Measurements from ENCODE around the gene WNT11.

Gene WNT11

DNA sequence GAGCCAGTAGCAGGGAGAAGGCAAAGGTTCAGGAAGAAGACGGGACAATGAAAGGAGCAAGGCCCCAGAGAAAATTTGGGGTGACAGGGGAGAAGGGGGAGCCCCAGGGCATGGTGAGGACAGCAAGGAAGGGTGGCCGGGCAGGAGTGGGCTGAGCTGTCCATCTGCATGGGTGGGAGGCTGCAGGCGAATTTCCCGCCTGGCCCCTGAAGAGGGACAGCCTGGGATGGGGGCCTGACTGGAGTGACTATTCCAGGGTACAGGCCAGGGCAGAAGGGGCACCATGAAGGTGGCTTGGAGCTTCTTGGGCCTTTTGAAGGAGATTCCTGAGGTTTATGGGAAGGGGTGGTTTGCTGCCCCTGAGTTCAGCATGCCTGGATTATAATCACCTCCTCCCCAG, 56.2 kb downstream of the WNT11 start:
- DNase-seq (ENCODE audit: low read depth, low spot score): no peak
- Histone ChIP-seq H3K4me3 (ENCODE audit: insufficient read length, low read depth) (no peak overlapping the region), H3K36me3 (ENCODE audit: insufficient read depth, insufficient read length, low read length) (no peaks in the 10 kb centered on the region), H3K27me3 (ENCODE audit: insufficient read depth, insufficient read length) (peaks cover 12% of the 10 kb centered on the region), H3K4me1 (ENCODE audit: insufficient read depth, insufficient read length) (peaks cover 5% of the 10 kb centered on the region), H3K9ac (ENCODE audit: insufficient read length, low read depth) (no peak overlapping the region), H3K9me3 (ENCODE audit: insufficient read depth, low read length) (no peaks in the 10 kb centered on the region)
- TF ChIP-seq YY1 (IDR thresholded peaks at IDR 0.05; ENCODE audit: insufficient read depth, insufficient read length) (no peak), ZNF274 (IDR thresholded peaks at IDR 0.05; ENCODE audit: low read depth, low read length) (no peak)

DNA sequence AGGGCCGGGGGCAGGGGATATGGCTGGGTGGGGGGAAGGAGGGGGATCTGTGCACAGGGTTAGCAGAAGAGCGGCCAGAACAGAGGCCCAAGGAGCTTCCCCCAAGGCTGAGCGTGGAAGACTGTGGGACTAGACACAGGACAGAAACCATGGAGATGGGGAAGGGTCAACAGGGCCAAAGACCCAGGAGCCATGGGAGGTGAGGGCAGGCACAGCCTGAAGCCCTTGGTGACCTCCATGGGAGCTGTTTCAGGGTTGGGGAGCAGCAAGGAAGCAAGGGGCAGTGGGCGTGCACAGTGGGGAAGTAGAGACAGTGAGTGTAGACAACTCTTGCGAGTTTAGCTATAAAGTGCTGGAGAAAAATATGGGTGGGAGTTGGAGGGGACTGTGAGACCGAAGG, 56.6 kb downstream of the WNT11 start:
- H3K4me3 ChIP-seq (ENCODE audit: insufficient read length, low read depth): no peak overlapping the region
- no peak overlapping the region for H3K9ac ChIP-seq (ENCODE audit: insufficient read length, low read depth)
- no peaks in the 10 kb centered on the region for H3K36me3 ChIP-seq (ENCODE audit: insufficient read depth, insufficient read length, low read length)
- TF ChIP-seq SUZ12 (IDR thresholded peaks at IDR 0.05; ENCODE audit: extremely low read depth, insufficient read depth, insufficient read length) (no peak), ZNF274 (IDR thresholded peaks at IDR 0.05; ENCODE audit: low read depth, low read length) (no peak)
- H3K4me1 ChIP-seq (ENCODE audit: insufficient read depth, insufficient read length): peaks cover 5% of the 10 kb centered on the region
- no peaks in the 10 kb centered on the region for H3K9me3 ChIP-seq (ENCODE audit: insufficient read depth, low read length)
- no peak for DNase-seq (ENCODE audit: low read depth, low spot score)
- H3K27me3 ChIP-seq (ENCODE audit: insufficient read depth, insufficient read length): peaks cover 12% of the 10 kb centered on the region

DNA sequence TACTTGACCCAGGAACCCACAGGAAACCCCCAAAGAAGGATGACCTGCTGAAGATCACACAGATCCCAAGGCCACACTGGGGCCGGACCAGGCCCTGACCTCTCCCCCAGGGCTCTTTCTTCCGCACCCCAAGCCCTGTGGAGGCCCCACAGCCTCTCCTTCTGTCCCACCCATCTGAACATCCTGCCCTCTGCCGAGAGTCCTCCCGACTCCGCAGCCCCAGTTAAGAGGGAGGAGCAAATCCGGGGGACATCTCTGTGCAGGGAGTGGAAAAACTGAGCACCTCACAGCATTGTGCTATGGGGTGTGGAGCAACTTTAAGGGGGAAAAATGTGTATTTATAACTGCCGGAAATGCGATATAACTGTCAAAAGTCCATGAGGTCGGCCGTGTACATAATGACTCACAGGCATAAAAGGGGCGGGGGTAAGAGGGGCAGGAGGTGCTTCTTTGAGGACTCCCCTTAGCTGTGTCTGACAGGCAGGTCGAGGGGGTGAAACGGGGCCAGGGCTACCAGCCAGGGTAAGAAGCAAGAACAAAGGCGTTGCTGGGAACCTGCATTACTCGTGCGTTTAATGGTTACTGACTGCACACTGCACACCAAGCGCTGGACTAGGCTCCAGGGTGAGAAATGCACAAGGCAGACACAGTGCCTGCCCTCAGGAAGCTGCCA, 57.2 kb downstream of the WNT11 start:
- no peak for TF ChIP-seq ZNF274 (IDR thresholded peaks at IDR 0.05; ENCODE audit: low read depth, low read length)
- TF ChIP-seq SUZ12 (IDR thresholded peaks at IDR 0.05; ENCODE audit: extremely low read depth, insufficient read depth, insufficient read length): no peak
- TF ChIP-seq YY1 (IDR thresholded peaks at IDR 0.05; ENCODE audit: insufficient read depth, insufficient read length): no peak
- H3K4me3 ChIP-seq (ENCODE audit: insufficient read length, low read depth): no peak overlapping the region
- H3K27me3 ChIP-seq (ENCODE audit: insufficient read depth, insufficient read length): peaks cover 12% of the 10 kb centered on the region
- no peaks in the 10 kb centered on the region for H3K9me3 ChIP-seq (ENCODE audit: insufficient read depth, low read length)
- no peaks in the 10 kb centered on the region for H3K36me3 ChIP-seq (ENCODE audit: insufficient read depth, insufficient read length, low read length)
- no peak for DNase-seq (ENCODE audit: low read depth, low spot score)
- H3K9ac ChIP-seq (ENCODE audit: insufficient read length, low read depth): no peak overlapping the region
- peaks cover 5% of the 10 kb centered on the region for H3K4me1 ChIP-seq (ENCODE audit: insufficient read depth, insufficient read length)

DNA sequence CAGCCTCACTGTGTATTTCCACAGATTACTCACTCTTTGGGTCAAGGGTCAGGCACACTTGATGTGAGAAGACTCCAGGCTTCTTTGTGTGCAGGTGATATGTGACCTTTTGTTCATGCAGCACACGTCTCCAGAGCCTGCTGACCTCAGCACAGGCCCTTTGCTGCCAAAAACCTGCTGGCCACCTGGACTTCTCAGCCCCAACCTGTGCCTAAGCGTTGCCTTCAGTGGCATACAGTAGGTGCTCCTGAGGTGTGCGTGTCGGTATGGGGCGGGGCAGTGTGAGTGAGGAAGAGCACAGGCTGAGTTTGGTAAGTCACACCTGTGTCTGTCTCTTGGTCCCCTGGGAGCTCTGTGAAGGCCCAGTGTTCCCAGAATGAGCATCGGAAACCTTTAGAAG, 58.1 kb downstream of the WNT11 start:
- Histone ChIP-seq H3K9ac (ENCODE audit: insufficient read length, low read depth) (no peak overlapping the region), H3K4me1 (ENCODE audit: insufficient read depth, insufficient read length) (peaks cover 5% of the 10 kb centered on the region), H3K4me3 (ENCODE audit: insufficient read length, low read depth) (no peak overlapping the region), H3K36me3 (ENCODE audit: insufficient read depth, insufficient read length, low read length) (peaks cover 2% of the 10 kb centered on the region), H3K9me3 (ENCODE audit: insufficient read depth, low read length) (no peaks in the 10 kb centered on the region), H3K27me3 (ENCODE audit: insufficient read depth, insufficient read length) (peaks cover 12% of the 10 kb centered on the region)
- no peak for DNase-seq (ENCODE audit: low read depth, low spot score)
- TF ChIP-seq ZNF274 (IDR thresholded peaks at IDR 0.05; ENCODE audit: low read depth, low read length): no peak
- no peak for TF ChIP-seq SUZ12 (IDR thresholded peaks at IDR 0.05; ENCODE audit: extremely low read depth, insufficient read depth, insufficient read length)
- no peak for TF ChIP-seq YY1 (IDR thresholded peaks at IDR 0.05; ENCODE audit: insufficient read depth, insufficient read length)

DNA sequence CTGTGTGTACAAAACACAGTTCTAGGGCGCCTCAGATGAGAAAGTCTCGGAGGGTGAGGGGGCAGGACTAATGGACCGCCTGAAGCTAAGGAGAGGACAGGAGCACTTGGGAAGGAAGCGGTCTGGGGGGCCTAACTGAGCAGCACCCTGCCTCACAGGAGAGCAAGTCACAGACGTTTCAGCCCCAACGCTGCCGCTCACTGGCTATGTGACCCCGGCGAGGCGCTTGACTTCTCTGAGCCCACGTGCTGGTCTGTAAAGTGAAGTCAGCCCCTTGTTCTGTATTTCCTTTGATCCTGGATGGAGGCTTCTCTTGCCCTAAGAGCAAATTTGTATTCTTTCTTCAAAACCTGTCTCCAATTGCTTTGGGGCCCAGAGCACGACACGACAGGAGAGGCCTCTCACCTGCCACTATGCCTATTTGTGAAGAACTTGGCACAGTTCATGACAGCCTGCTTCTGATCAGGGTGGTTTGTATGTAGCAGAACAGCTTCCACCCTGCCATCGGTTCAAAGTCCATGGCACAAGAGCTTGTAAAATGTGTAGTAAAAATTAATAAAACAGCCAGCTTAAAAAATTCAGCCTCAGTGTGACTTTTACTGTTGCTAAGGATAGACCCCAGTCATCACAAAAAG, 59.1 kb downstream of the WNT11 start:
- no peak overlapping the region for H3K4me3 ChIP-seq (ENCODE audit: insufficient read length, low read depth)
- no peaks in the 10 kb centered on the region for H3K4me1 ChIP-seq (ENCODE audit: insufficient read depth, insufficient read length)
- DNase-seq (ENCODE audit: low read depth, low spot score): no peak
- H3K36me3 ChIP-seq (ENCODE audit: insufficient read depth, insufficient read length, low read length): peaks cover 11% of the 10 kb centered on the region
- no peak overlapping the region for H3K9ac ChIP-seq (ENCODE audit: insufficient read length, low read depth)
- TF ChIP-seq SUZ12 (IDR thresholded peaks at IDR 0.05; ENCODE audit: extremely low read depth, insufficient read depth, insufficient read length) (no peak), ZNF274 (IDR thresholded peaks at IDR 0.05; ENCODE audit: low read depth, low read length) (no peak), YY1 (IDR thresholded peaks at IDR 0.05; ENCODE audit: insufficient read depth, insufficient read length) (no peak)
- no peaks in the 10 kb centered on the region for H3K9me3 ChIP-seq (ENCODE audit: insufficient read depth, low read length)
- H3K27me3 ChIP-seq (ENCODE audit: insufficient read depth, insufficient read length): peaks cover 12% of the 10 kb centered on the region

DNA sequence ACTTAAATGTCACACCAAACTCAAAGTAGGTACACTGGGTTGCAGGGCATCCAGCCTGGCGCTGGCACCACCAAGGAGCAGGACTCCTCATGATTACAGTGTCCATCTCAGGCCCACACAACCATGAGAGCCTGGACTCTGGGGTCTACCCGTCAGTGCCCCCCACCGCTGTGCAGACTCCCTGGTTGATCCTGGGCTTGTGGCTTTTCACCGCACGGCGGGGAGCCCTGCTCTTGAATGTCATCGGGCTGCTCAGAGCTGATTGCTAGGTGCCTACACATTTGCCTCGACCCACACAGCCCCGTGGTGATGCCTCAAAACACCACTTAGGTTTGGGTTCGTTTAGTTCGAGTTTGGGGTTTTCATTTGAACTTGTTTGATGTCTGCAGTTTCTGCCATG, 63.0 kb downstream of the WNT11 start:
- Histone ChIP-seq H3K9me3 (ENCODE audit: insufficient read depth, low read length) (no peaks in the 10 kb centered on the region), H3K4me3 (ENCODE audit: insufficient read length, low read depth) (no peak overlapping the region), H3K27me3 (ENCODE audit: insufficient read depth, insufficient read length) (no peaks in the 10 kb centered on the region), H3K36me3 (ENCODE audit: insufficient read depth, insufficient read length, low read length) (peaks cover 30% of the 10 kb centered on the region), H3K4me1 (ENCODE audit: insufficient read depth, insufficient read length) (no peaks in the 10 kb centered on the region), H3K9ac (ENCODE audit: insufficient read length, low read depth) (no peak overlapping the region)
- no peak for DNase-seq (ENCODE audit: low read depth, low spot score)
- TF ChIP-seq SUZ12 (IDR thresholded peaks at IDR 0.05; ENCODE audit: extremely low read depth, insufficient read depth, insufficient read length): no peak
- no peak for TF ChIP-seq ZNF274 (IDR thresholded peaks at IDR 0.05; ENCODE audit: low read depth, low read length)
- no peak for TF ChIP-seq YY1 (IDR thresholded peaks at IDR 0.05; ENCODE audit: insufficient read depth, insufficient read length)

DNA sequence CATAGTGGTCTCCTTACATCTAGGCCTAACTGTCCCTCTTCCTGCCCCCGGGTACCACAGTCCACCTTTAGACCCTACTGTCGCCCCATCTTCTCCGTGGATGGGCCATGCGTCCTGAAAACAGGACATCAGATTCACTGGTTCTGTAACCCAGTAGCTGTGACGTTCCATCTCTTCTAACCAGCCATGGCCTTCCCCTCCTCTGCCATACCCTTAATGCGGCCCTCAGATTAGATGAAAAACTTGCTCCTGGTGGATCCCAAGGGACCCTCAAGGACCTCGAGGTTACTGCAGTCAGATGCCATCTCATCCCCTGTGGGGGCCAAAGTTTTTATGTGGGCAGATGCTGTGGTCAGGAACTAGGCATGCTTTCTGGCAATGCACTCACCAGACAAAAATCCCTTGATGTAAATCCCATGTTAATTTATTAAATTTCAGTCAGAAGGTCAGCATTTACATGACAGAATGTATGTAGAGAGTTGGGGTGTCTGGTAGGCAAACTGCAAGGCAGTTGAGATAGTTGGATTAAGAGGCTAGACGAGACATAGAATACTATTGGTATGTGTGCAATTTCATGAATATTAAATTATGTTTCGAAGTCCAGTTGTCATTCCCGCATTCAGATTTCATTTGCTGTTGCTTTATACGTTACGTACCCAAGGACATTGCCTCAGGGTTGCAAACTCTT, 64.3 kb downstream of the WNT11 start:
- TF ChIP-seq SUZ12 (IDR thresholded peaks at IDR 0.05; ENCODE audit: extremely low read depth, insufficient read depth, insufficient read length): no peak
- no peak for TF ChIP-seq ZNF274 (IDR thresholded peaks at IDR 0.05; ENCODE audit: low read depth, low read length)
- no peak for TF ChIP-seq YY1 (IDR thresholded peaks at IDR 0.05; ENCODE audit: insufficient read depth, insufficient read length)
- Histone ChIP-seq H3K4me3 (ENCODE audit: insufficient read length, low read depth) (no peak overlapping the region), H3K9ac (ENCODE audit: insufficient read length, low read depth) (no peak overlapping the region), H3K36me3 (ENCODE audit: insufficient read depth, insufficient read length, low read length) (peaks cover 30% of the 10 kb centered on the region), H3K9me3 (ENCODE audit: insufficient read depth, low read length) (no peaks in the 10 kb centered on the region), H3K27me3 (ENCODE audit: insufficient read depth, insufficient read length) (no peaks in the 10 kb centered on the region), H3K4me1 (ENCODE audit: insufficient read depth, insufficient read length) (no peaks in the 10 kb centered on the region)
- DNase-seq (ENCODE audit: low read depth, low spot score): no peak
